NOMO-1 treated with DMSO at 0.1 percent for 48 hours (cell line): Measurements from ENCODE around the gene KRTAP5-3.
"Not testable (repeated sequence)": the region's sequence is repeated elsewhere in the genome, so short reads cannot be mapped to it uniquely, and the experiment has no call there.

Experiments
- DNase-seq: peaks from one replicate; lab custom pipeline; 2025; ENCODE audit not compliant: unreplicated experiment; lab: John Stamatoyannopoulos, UW

The KRTAP5-3 gene

GRCh38 chr11:1619449-1619848 is 11.2 kb upstream of the KRTAP5-3 start:
- DNase-seq = no peak

GRCh38 chr11:1618231-1618630 is 10.0 kb upstream of the KRTAP5-3 start:
- DNase-seq = no peak

GRCh38 chr11:1607901-1608300 is 362 bp downstream of the KRTAP5-3 start:
- not testable (repeated sequence) for DNase-seq

- DNase-seq = not testable (repeated sequence)
These were observed 962 bp downstream of the KRTAP5-3 start for GRCh38 chr11:1607156-1607845.

GRCh38 chr11:1605923-1606322 is 2.3 kb downstream of the KRTAP5-3 start:
- peak; percentile 47 for DNase-seq

- no peak for DNase-seq
These were observed 3.6 kb downstream of the KRTAP5-3 start for GRCh38 chr11:1604711-1605110.

- DNase-seq = no peak
These were observed 4.1 kb downstream of the KRTAP5-3 start for GRCh38 chr11:1604181-1604580.

GRCh38 chr11:1603629-1604028 is 4.6 kb downstream of the KRTAP5-3 start:
- DNase-seq = no peak

GRCh38 chr11:1601663-1602062 is 6.6 kb downstream of the KRTAP5-3 start:
- not testable (repeated sequence) for DNase-seq

- DNase-seq = no peak
These were observed 7.6 kb downstream of the KRTAP5-3 start for GRCh38 chr11:1600626-1601025.

- DNase-seq = no peak
These were observed 9.4 kb downstream of the KRTAP5-3 start for GRCh38 chr11:1598816-1599215.

GRCh38 chr11:1598406-1598805 is 9.9 kb downstream of the KRTAP5-3 start:
- DNase-seq = not testable (repeated sequence)

GRCh38 chr11:1597994-1598380 is 10.3 kb downstream of the KRTAP5-3 start, which contains the start of gene KRTAP5-2:
Gene KRTAP5-2, minus strand, starts transcription at chr11:1598294. Its CDS starts 44 bp downstream, at chr11:1598250.
- no peak for DNase-seq

- no peak for DNase-seq
These were observed 10.8 kb downstream of the KRTAP5-3 start for GRCh38 chr11:1597331-1597993.

- DNase-seq = not testable (repeated sequence)
These were observed 11.6 kb downstream of the KRTAP5-3 start for GRCh38 chr11:1596576-1597121.

GRCh38 chr11:1595994-1596575 is 12.2 kb downstream of the KRTAP5-3 start:
- DNase-seq = not testable (repeated sequence)

- no peak for DNase-seq
These were observed 15.6 kb downstream of the KRTAP5-3 start for GRCh38 chr11:1592628-1593027.

GRCh38 chr11:1589996-1590395 is 18.3 kb downstream of the KRTAP5-3 start:
- no peak for DNase-seq

GRCh38 chr11:1589191-1589963 is 18.9 kb downstream of the KRTAP5-3 start:
- DNase-seq = peak; percentile 77

GRCh38 chr11:1586699-1587098 is 21.6 kb downstream of the KRTAP5-3 start:
- DNase-seq = no peak
